ENCODE measurements around the gene RGL1. TPM values are rescaled to one million over a fixed set of nuclear protein-coding genes. Genes with fewer than 3 reads are reported as not detected.

RGL1 gene
- total RNA-seq, 1 experiment from 2014 or later, result 34.5 TPM

DNA sequence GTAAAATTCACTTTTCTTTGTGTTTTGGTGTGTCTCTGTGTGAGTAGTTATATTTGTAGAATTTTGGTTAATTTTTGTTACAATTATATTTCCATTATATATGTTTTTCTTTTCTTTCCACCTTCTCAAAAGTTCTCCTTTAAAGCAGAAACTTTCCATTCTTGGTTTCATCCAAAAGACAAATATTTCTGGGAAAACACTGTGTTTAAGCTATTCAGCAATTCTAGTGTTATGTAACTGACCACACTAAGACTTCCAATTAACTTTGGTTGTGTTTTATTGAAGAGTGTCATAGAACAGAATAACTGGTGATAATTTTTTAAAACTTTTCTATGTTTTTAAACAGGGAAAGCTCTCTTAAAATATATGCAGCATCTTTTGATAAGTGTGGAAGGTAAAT lies 13.6 kb upstream of the RGL1 start:
- H3K27me3 Mint-ChIP-seq (ENCODE audit: insufficient read depth, unreplicated experiment), result no peaks in the 10 kb centered on the region
- CTCF ChIA-PET, result no interaction called here
- POLR2A ChIA-PET, result no interaction called here
- TF ChIP-seq, protein P1, sequence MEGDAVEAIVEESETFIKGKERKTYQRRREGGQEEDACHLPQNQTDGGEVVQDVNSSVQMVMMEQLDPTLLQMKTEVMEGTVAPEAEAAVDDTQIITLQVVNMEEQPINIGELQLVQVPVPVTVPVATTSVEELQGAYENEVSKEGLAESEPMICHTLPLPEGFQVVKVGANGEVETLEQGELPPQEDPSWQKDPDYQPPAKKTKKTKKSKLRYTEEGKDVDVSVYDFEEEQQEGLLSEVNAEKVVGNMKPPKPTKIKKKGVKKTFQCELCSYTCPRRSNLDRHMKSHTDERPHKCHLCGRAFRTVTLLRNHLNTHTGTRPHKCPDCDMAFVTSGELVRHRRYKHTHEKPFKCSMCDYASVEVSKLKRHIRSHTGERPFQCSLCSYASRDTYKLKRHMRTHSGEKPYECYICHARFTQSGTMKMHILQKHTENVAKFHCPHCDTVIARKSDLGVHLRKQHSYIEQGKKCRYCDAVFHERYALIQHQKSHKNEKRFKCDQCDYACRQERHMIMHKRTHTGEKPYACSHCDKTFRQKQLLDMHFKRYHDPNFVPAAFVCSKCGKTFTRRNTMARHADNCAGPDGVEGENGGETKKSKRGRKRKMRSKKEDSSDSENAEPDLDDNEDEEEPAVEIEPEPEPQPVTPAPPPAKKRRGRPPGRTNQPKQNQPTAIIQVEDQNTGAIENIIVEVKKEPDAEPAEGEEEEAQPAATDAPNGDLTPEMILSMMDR (IDR thresholded peaks at IDR 0.05; ENCODE audit: insufficient read depth in 1 of 2, low read depth in 1 of 2, low read length in 1 of 2, severe bottlenecking in 1 of 2, unreplicated experiment in 1 of 2), result no peak
- no TSS peak for BruUV-seq (replicated peaks)
- no peaks in the 10 kb centered on the region for H3K36me3 ChIP-seq (ENCODE audit: control insufficient read depth, insufficient read depth, low read length)
- intact Hi-C loops (cut with micrococcal nuclease; ENCODE audit: unreplicated experiment), result loop anchor here (5.0 kb wide), 1 partner anchor 94 kb away; no protein-coding TSS in a partner anchor
- H3K9me3 Mint-ChIP-seq (ENCODE audit: unreplicated experiment), result no peaks in the 10 kb centered on the region
- H3K4me3 Mint-ChIP-seq (ENCODE audit: unreplicated experiment), result no peak overlapping the region
- H3K27me3 ChIP-seq (replicated peaks; ENCODE audit: control insufficient read depth, insufficient read depth, low read length), result no peaks in the 10 kb centered on the region
- H3K4me3 ChIP-seq (ENCODE audit: low read depth, low read length), result no peak overlapping the region
- peaks cover 15% of the 10 kb centered on the region for H3K4me1 ChIP-seq
- peaks cover 32% of the 10 kb centered on the region for H3K4me1 Mint-ChIP-seq (ENCODE audit: low read depth, unreplicated experiment)
- H3K9me3 ChIP-seq, result peaks cover 7% of the 10 kb centered on the region
- no peaks in the 10 kb centered on the region for H3K36me3 Mint-ChIP-seq (ENCODE audit: insufficient read depth, unreplicated experiment)
- DNase-seq, result no peak
- no peak overlapping the region for H3K27ac Mint-ChIP-seq (ENCODE audit: unreplicated experiment)

DNA sequence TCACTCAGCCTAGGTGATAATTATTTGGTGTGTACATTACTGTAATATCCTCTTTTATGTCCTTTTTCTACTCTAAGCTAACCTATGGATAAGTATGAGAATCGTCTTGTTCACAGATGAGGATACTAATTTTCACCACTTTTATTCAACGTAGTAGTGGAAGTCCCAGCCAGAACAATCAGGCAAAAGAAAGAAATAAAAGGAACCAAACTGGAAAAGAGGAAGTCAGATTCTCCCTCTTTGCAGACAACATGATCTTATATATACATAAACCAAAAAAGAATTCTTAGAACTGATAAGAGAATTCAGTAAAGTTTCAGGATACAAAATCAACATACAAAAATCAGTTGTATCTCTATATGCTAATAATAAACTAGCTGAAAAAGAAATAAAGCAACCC lies 12.6 kb upstream of the RGL1 start:
- Mint-ChIP-seq H3K27me3 (ENCODE audit: insufficient read depth, unreplicated experiment) (no peaks in the 10 kb centered on the region), H3K4me1 (ENCODE audit: low read depth, unreplicated experiment) (peaks cover 27% of the 10 kb centered on the region), H3K9me3 (ENCODE audit: unreplicated experiment) (no peaks in the 10 kb centered on the region), H3K27ac (ENCODE audit: unreplicated experiment) (no peak overlapping the region), H3K36me3 (ENCODE audit: insufficient read depth, unreplicated experiment) (no peaks in the 10 kb centered on the region), H3K4me3 (ENCODE audit: unreplicated experiment) (no peak overlapping the region)
- H3K4me3 ChIP-seq (ENCODE audit: low read depth, low read length), result no peak overlapping the region
- H3K4me1 ChIP-seq, result peaks cover 15% of the 10 kb centered on the region
- H3K27me3 ChIP-seq (replicated peaks; ENCODE audit: control insufficient read depth, insufficient read depth, low read length), result no peaks in the 10 kb centered on the region
- ChIA-PET POLR2A (no interaction called here), CTCF (no interaction called here)
- peaks cover 7% of the 10 kb centered on the region for H3K9me3 ChIP-seq
- no peak for DNase-seq
- no peaks in the 10 kb centered on the region for H3K36me3 ChIP-seq (ENCODE audit: control insufficient read depth, insufficient read depth, low read length)
- intact Hi-C loops (cut with micrococcal nuclease; ENCODE audit: unreplicated experiment), result loop anchor here (5.0 kb wide), 1 partner anchor 95 kb away; no protein-coding TSS in a partner anchor
- TF ChIP-seq, protein P1 (IDR thresholded peaks at IDR 0.05; ENCODE audit: insufficient read depth in 1 of 2, low read depth in 1 of 2, low read length in 1 of 2, severe bottlenecking in 1 of 2, unreplicated experiment in 1 of 2), result no peak
- no TSS peak for BruUV-seq (replicated peaks)

DNA sequence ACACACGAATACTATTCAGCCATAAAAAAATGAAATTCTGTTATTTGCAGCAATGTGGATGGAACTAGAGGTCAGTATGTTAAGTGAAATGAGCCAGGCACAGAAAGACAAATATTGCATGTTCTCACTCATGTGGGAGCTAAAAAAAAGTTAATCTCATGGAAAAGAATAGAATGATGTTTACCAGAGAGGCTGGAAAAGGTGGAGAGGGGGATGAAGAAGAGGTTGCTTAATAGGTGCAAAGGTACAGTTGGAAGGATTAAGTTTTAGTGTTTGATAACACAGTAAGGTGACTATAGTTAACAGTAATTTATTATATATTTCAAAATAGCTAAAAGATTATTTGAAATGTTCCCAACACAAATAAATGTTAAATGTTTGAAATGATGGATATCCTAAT lies 10.8 kb upstream of the RGL1 start:
- intact Hi-C loops (cut with micrococcal nuclease; ENCODE audit: unreplicated experiment), result loop anchor here (1.0 to 5.0 kb wide), 3 partner anchors 10 to 97 kb away; no protein-coding TSS in a partner anchor
- peak in 1 of 2 experiments; percentile 43 for DNase-seq
- BruUV-seq (replicated peaks), result no TSS peak
- POLR2A ChIA-PET, result no interaction called here
- no peak overlapping the region for H3K27ac Mint-ChIP-seq (ENCODE audit: unreplicated experiment)
- CTCF ChIA-PET, result no interaction called here
- Histone ChIP-seq H3K27me3 (replicated peaks; ENCODE audit: control insufficient read depth, insufficient read depth, low read length) (no peaks in the 10 kb centered on the region), H3K36me3 (ENCODE audit: control insufficient read depth, insufficient read depth, low read length) (no peaks in the 10 kb centered on the region), H3K9me3 (peaks cover 7% of the 10 kb centered on the region), H3K4me3 (ENCODE audit: low read depth, low read length) (no peak overlapping the region), H3K4me1 (peaks cover 15% of the 10 kb centered on the region)
- no peak overlapping the region for H3K4me3 Mint-ChIP-seq (ENCODE audit: unreplicated experiment)
- no peaks in the 10 kb centered on the region for H3K36me3 Mint-ChIP-seq (ENCODE audit: insufficient read depth, unreplicated experiment)
- H3K9me3 Mint-ChIP-seq (ENCODE audit: unreplicated experiment), result no peaks in the 10 kb centered on the region
- TF ChIP-seq, protein P1 (IDR thresholded peaks at IDR 0.05; ENCODE audit: insufficient read depth in 1 of 2, low read depth in 1 of 2, low read length in 1 of 2, severe bottlenecking in 1 of 2, unreplicated experiment in 1 of 2), result no peak
- H3K27me3 Mint-ChIP-seq (ENCODE audit: insufficient read depth, unreplicated experiment), result no peaks in the 10 kb centered on the region
- peaks cover 33% of the 10 kb centered on the region for H3K4me1 Mint-ChIP-seq (ENCODE audit: low read depth, unreplicated experiment)

All from Caco-2 (cell line).